HCT116 (cell line): ENCODE results near the gene B4GALNT2. TPM values are rescaled to one million over a fixed set of nuclear protein-coding genes. Genes with fewer than 3 reads are reported as not detected.

Experiments
- ATAC-seq: fragments of 200-7000 bp; cut with Tn5 transposase; 2 replicates; pipeline ENCODE4 v1.9.1; 2020; ENCODE audit warnings: mild to moderate bottlenecking, moderate library complexity
- BruUV-seq: library from RNA; stranded (reverse); fragments of 400-500 nt; replicated peaks from 2 replicates; lab custom pipeline; 2021; lab: Mats Ljungman, UMichigan
- CTCF ChIA-PET: fragments of 300-600 bp; sonication (Branson Sonifier 250); formaldehyde crosslinking; loops from one replicate; lab custom pipeline; 2021; ENCODE audit warnings: antibody characterized with exemption; lab: Charles Lee
- POLR2A ChIA-PET: fragments of 300-600, 350-600 bp; sonication (Branson Sonifier 250); formaldehyde crosslinking; loops from one replicate; lab custom pipeline; 2021; ENCODE audit warnings: antibody characterized with exemption; lab: Charles Lee
- RAD21 ChIA-PET, 2 experiments: fragments of 300-600 bp; sonication (Branson Sonifier 250); formaldehyde crosslinking; loops; one replicate each; lab custom pipeline; 2023; ENCODE audit warnings: low total read pairs in 2 of 2; ENCODE audit not compliant: uncharacterized antibody in 2 of 2, unreplicated experiment in 2 of 2, low non-redundant PET in 1 of 2; lab: Charles Lee
- DNase-seq: peaks from one replicate; pipeline ENCODE4 v3.0.0-alpha.2; 2010; ENCODE audit warnings: low read depth, low spot score
- H2AFZ ChIP-seq: fragments of 200-600 bp; shearing (Covaris generic), sonication (generic); 2 replicates; pipeline ENCODE4 v1.6.1; 2017; ENCODE audit warnings: low read depth, mixed run types, mixed read lengths, antibody characterized with exemption, low read length; ENCODE audit not compliant: poor library complexity, severe bottlenecking
- H3K27ac ChIP-seq: 2 replicates; pipeline ENCODE4 v1.5.1; 2012; ENCODE audit warnings: low read depth, low read length
- H3K27me3 ChIP-seq: fragments of 200-600 bp; sonication (generic); 2 replicates; pipeline ENCODE4 v1.6.1; 2016; ENCODE audit warnings: mixed run types, low read length, mixed read lengths; ENCODE audit not compliant: insufficient read depth
- H3K36me3 ChIP-seq, 2 experiments: fragments of 200-500 bp in 1 of 2; fragments of 200-600 bp in 1 of 2; sonication (Bioruptor generic) in 1 of 2; sonication (generic) in 1 of 2; 2 replicates each; pipeline versions ENCODE4 v1.5.1 to v1.6.1; 2014 to 2016; ENCODE audit warnings: low read length in 2 of 2, inconsistent platforms in 1 of 2, mixed read lengths in 1 of 2, mixed run types in 1 of 2; ENCODE audit not compliant: insufficient read depth in 2 of 2, control insufficient read depth in 1 of 2
- H3K4me1 ChIP-seq, 2 experiments: fragments of 200-600 bp in 1 of 2; sonication (generic) in 1 of 2; 2 replicates each; pipeline versions ENCODE4 v1.5.1 to v1.6.1; 2012 to 2017; ENCODE audit warnings: low read length in 2 of 2, inconsistent platforms in 1 of 2, mild to moderate bottlenecking in 1 of 2, mixed read lengths in 1 of 2, mixed run types in 1 of 2, moderate library complexity in 1 of 2; ENCODE audit not compliant: insufficient read depth in 2 of 2, control insufficient read depth in 1 of 2
- H3K4me2 ChIP-seq: fragments of 200-600 bp; sonication (generic); 2 replicates; pipeline ENCODE4 v1.6.1; 2017; ENCODE audit warnings: mixed run types, low read length, mixed read lengths
- H3K4me3 ChIP-seq, 2 experiments: fragments of 200-600 bp in 1 of 2; sonication (generic) in 1 of 2; replicated peaks in 1 of 2; 2 replicates each; pipeline ENCODE4 v1.5.1; 2011 to 2016; ENCODE audit warnings: low read length in 2 of 2, control low read depth in 1 of 2, low read depth in 1 of 2, mild to moderate bottlenecking in 1 of 2, mixed read lengths in 1 of 2, mixed run types in 1 of 2
- H3K79me2 ChIP-seq: fragments of 200-600 bp; sonication (generic); 2 replicates; pipeline ENCODE4 v1.6.1; 2017; ENCODE audit warnings: mild to moderate bottlenecking, mixed run types, low read length, moderate library complexity, mixed read lengths; ENCODE audit not compliant: insufficient read depth
- H3K9ac ChIP-seq: fragments of 200-600 bp; sonication (generic); 2 replicates; pipeline ENCODE4 v1.6.1; 2016; ENCODE audit warnings: low read length, mixed read lengths
- H3K9me2 ChIP-seq: fragments of 200-600 bp; sonication (generic), shearing (Covaris generic); 2 replicates; pipeline ENCODE4 v1.6.1; 2017; ENCODE audit warnings: mixed run types, mild to moderate bottlenecking, moderate library complexity; ENCODE audit not compliant: insufficient read depth
- H3K9me3 ChIP-seq, 2 experiments: fragments of 200-500 bp in 1 of 2; fragments of 200-600 bp in 1 of 2; sonication (Bioruptor generic) in 1 of 2; sonication (generic) in 1 of 2; 2 replicates each; pipeline ENCODE4 v1.6.1; 2014 to 2017; ENCODE audit warnings: low read length in 2 of 2, mixed read lengths in 2 of 2, inconsistent platforms in 1 of 2, low read depth in 1 of 2, mild to moderate bottlenecking in 1 of 2, mixed run types in 1 of 2, moderate library complexity in 1 of 2; ENCODE audit not compliant: control insufficient read depth in 1 of 2, insufficient read depth in 1 of 2
- H4K20me1 ChIP-seq: fragments of 200-600 bp; sonication (generic), shearing (Covaris generic); 2 replicates; pipeline ENCODE4 v1.6.1; 2017; ENCODE audit warnings: mixed run types, mild to moderate bottlenecking, moderate library complexity; ENCODE audit not compliant: insufficient read depth
- CBX3 ChIP-seq: IDR thresholded peaks from 2 replicates; pipeline ENCODE4 v1.6.1; 2012; ENCODE audit warnings: low read depth
- CEBPB ChIP-seq: IDR thresholded peaks from 2 replicates; pipeline ENCODE4 v1.6.1; 2012; ENCODE audit warnings: low read depth
- ELF1 ChIP-seq: IDR thresholded peaks from 2 replicates; pipeline ENCODE4 v1.6.1; 2012; ENCODE audit warnings: low read depth, borderline replicate concordance
- EZH2 ChIP-seq: fragments of 200-600 bp; sonication (generic); IDR thresholded peaks from 2 replicates; pipeline ENCODE4 v1.6.1; 2017; ENCODE audit warnings: antibody characterized with exemption, mixed run types
- JUND ChIP-seq: IDR thresholded peaks from 2 replicates; pipeline ENCODE4 v1.6.1; 2012
- POLR2A ChIP-seq: IDR thresholded peaks from 2 replicates; pipeline ENCODE4 v1.7.0; 2011; ENCODE audit warnings: borderline replicate concordance; ENCODE audit not compliant: insufficient read depth, insufficient read length; ENCODE audit errors: extremely low read depth
- POLR2AphosphoS5 ChIP-seq: IDR thresholded peaks from 2 replicates; pipeline ENCODE4 v1.6.1; 2011; ENCODE audit warnings: mild to moderate bottlenecking, low read depth, low read length, moderate library complexity
- RAD21 ChIP-seq: IDR thresholded peaks from 2 replicates; pipeline ENCODE4 v1.6.1; 2012; ENCODE audit warnings: low read depth, mild to moderate bottlenecking
- REST ChIP-seq: IDR thresholded peaks from 2 replicates; pipeline ENCODE4 v1.6.1; 2012; ENCODE audit warnings: low read depth
- SIN3A ChIP-seq: IDR thresholded peaks from 2 replicates; pipeline ENCODE4 v1.6.1; 2012; ENCODE audit warnings: low read depth
- SP1 ChIP-seq: IDR thresholded peaks from 2 replicates; pipeline ENCODE4 v1.6.1; 2012; ENCODE audit warnings: low read depth
- SRF ChIP-seq: IDR thresholded peaks from 2 replicates; pipeline ENCODE4 v1.6.1; 2012; ENCODE audit warnings: low read depth
- TCF7L2 ChIP-seq: IDR thresholded peaks from 2 replicates; pipeline ENCODE4 v1.7.0; 2011; ENCODE audit warnings: borderline replicate concordance, inconsistent platforms; ENCODE audit not compliant: insufficient read depth, insufficient read length; ENCODE audit errors: extremely low read depth
- YY1 ChIP-seq: IDR thresholded peaks from 2 replicates; pipeline ENCODE4 v1.6.1; 2011; ENCODE audit warnings: low read length, low read depth, moderate library complexity, mild to moderate bottlenecking; ENCODE audit not compliant: insufficient replicate concordance; ENCODE audit errors: extremely low read depth
- ZFX ChIP-seq: fragments of 450-650 bp; IDR thresholded peaks from 2 replicates; pipeline ENCODE4 v1.6.1; 2017
- intact Hi-C: fragments of 100-400 bp; cut with micrococcal nuclease; formaldehyde crosslinking; loops from 2 replicates; pipeline ENCODE4 v1.10.0; 2022
- total RNA-seq: library from RNA; stranded (reverse); gene quantifications from one replicate; pipeline ENCODE4 v1.2.1, GENCODE V29; 2021; ENCODE audit not compliant: unreplicated experiment

Gene B4GALNT2
- total RNA-seq, 1 experiment from 2014 or later: not detected

- TF ChIP-seq REST (no peak), RAD21 (no peak; the same call in 1 of the 2 replicates), EZH2 (no peak), SP1 (0 out of 2 replicates have a peak, but pooled peaks have one; percentile 2), YY1 (peak; percentile 59)
Observed at GRCh38 chr17:49191917-49192741, 59.6 kb downstream of the B4GALNT2 start (continued).

- Histone ChIP-seq H3K4me3 (peak overlapping the region; percentile 54 to 61), H3K9ac (peak overlapping the region; percentile 76), H3K9me2 (no peaks in the 10 kb centered on the region), H3K9me3 (no peaks in the 10 kb centered on the region), H2AFZ (peak overlapping the region; percentile 72), H3K27ac (peak overlapping the region; percentile 85), H4K20me1 (no peaks in the 10 kb centered on the region), H3K36me3 (no peaks in the 10 kb centered on the region), H3K4me1 (peaks cover 13 to 50% of the 10 kb centered on the region in 2 experiments; a peak in 3 of 4 replicates), H3K27me3 (no peaks in the 10 kb centered on the region), H3K4me2 (peak overlapping the region; percentile 91), H3K79me2 (no peaks in the 10 kb centered on the region)
- DNase-seq (peak; percentile 33), ATAC-seq (no peak)
- intact Hi-C loops: loop anchor here (5.0 kb wide), 3 partner anchors 34 to 301 kb away; partner anchors contain the start of genes ATP5MC1 and UBE2Z
- CTCF ChIA-PET: interaction anchor here (0.6 to 1.6 kb wide), 3 partner anchors 34 to 1290 kb away, joined by 3 to 6 read pairs (median 3); no protein-coding TSS in a partner anchor
- BruUV-seq: no TSS peak
- POLR2A ChIA-PET: no interaction called here
- RAD21 ChIA-PET: interaction anchor here in 1 of 2 experiments (1.0 kb wide), 1 partner anchor 13 kb away, joined by 3 read pairs; no protein-coding TSS in a partner anchor
- TF ChIP-seq TCF7L2 (no peak), REST (no peak), JUND (no peak), CBX3 (no peak), YY1 (no peak), SIN3A (no peak), ZFX (no peak), CEBPB (no peak), POLR2AphosphoS5 (no peak), SRF (no peak), EZH2 (no peak), ELF1 (no peak), POLR2A (no peak)
Observed at GRCh38 chr17:49193513-49194296, 61.1 kb downstream of the B4GALNT2 start.
